IPS DF 6.9 (cell line): ENCODE measurements around the gene FBXW7.

ENCODE experiments used
- DNase-seq: peaks from one replicate; pipeline ENCODE4 v3.0.0-alpha.2; 2013; ENCODE audit warnings: low read depth, low spot score
- H3K27ac ChIP-seq: one replicate; pipeline ENCODE4 v1.5.1; 2013; ENCODE audit warnings: low read length, control low read depth
- H3K27me3 ChIP-seq: 2 replicates; pipeline ENCODE4 v1.6.1; 2013; ENCODE audit warnings: mild to moderate bottlenecking, low read length; ENCODE audit not compliant: control insufficient read depth, insufficient read depth
- H3K36me3 ChIP-seq: 2 replicates; pipeline ENCODE4 v1.6.1; 2013; ENCODE audit warnings: low read length; ENCODE audit not compliant: control insufficient read depth, insufficient read depth
- H3K4me1 ChIP-seq: 2 replicates; pipeline ENCODE4 v1.6.1; 2013; ENCODE audit warnings: low read length; ENCODE audit not compliant: control insufficient read depth, insufficient read depth
- H3K4me3 ChIP-seq: 2 replicates; pipeline ENCODE4 v1.5.1; 2013; ENCODE audit warnings: mild to moderate bottlenecking, low read length
- H3K9me3 ChIP-seq: 2 replicates; pipeline ENCODE4 v1.6.1; 2013; ENCODE audit warnings: low read length, inconsistent platforms; ENCODE audit not compliant: control insufficient read depth, insufficient read depth
- WGBS: extraction: QIAGEN DNeasy Blood & Tissue Kit; methylation state at CpG from one replicate; pipeline ENCODE4 v1.1.7; 2013; ENCODE audit warnings: mixed read lengths, missing lambda C conversion rate; ENCODE audit not compliant: insufficient read length, insufficient coverage; 5-methylcytosine and 5-hydroxymethylcytosine counted together

FBXW7 gene

DNA sequence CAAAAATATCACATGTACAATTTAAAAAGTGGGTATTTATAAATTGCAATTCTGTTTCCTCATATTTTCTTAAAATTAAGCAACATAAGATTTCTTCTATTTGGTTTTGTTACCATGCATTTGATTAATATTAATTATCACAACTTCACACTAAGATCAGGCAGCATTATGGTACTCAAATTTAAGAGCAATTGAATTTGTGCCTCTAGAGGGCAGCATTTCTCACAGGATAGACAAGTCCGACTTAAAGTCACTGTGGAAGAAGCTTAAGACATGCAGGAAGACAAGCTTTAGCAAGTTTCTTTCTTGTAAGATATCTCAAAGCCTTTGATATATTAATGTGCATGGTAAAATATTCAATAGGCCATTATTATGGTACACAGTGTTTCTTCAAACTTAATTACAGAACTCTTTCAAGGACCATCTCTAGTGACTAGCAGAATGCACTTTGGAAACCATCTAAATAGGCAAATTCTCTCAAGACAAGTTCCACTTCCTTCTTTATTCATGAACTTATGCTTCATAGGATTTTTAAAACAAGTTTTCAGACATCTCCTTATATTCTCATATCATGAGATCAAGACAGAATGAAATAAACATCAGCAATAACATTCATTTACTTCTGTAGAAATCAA lies 35.0 kb downstream of the FBXW7 start:
- Histone ChIP-seq H3K36me3 (no peaks in the 10 kb centered on the region), H3K27ac (no peak overlapping the region), H3K4me3 (no peak overlapping the region), H3K27me3 (no peaks in the 10 kb centered on the region), H3K9me3 (no peaks in the 10 kb centered on the region), H3K4me1 (no peaks in the 10 kb centered on the region)
- DNase-seq = peak; percentile 60
- WGBS = no CpG with 5 or more reads among the region's 1 CpG

- no peaks in the 10 kb centered on the region for H3K27me3 ChIP-seq
- no peak overlapping the region for H3K4me3 ChIP-seq
- H3K9me3 ChIP-seq = no peaks in the 10 kb centered on the region
- no peak overlapping the region for H3K27ac ChIP-seq
- no peak for DNase-seq
- no peaks in the 10 kb centered on the region for H3K4me1 ChIP-seq
- no CpG with 5 or more reads among the region's 2 CpGs for WGBS
- H3K36me3 ChIP-seq = no peaks in the 10 kb centered on the region
Observed at GRCh38 chr4:152500275-152500674, 35.6 kb downstream of the FBXW7 start.

DNA sequence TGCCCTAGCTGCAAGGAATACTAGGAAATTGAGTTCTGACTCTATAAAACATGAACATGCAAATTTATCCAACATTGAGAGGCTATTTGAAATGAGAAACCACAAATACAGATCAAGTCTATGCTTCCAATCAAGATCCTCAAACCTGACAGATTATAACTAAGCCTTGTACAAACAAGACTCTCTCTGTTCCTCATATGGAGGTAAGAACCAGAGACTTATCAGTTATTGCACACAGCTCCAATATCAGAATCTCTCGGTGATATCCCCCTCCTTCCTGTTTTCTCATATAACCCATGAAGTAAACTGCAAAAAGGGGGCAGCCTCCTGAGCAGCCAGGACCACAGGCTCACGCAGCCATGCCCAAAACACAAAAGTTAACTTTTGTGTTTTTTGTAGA lies 36.5 kb downstream of the FBXW7 start:
- Histone ChIP-seq H3K4me1 (no peaks in the 10 kb centered on the region), H3K27me3 (no peaks in the 10 kb centered on the region), H3K27ac (no peak overlapping the region), H3K36me3 (no peaks in the 10 kb centered on the region), H3K9me3 (no peaks in the 10 kb centered on the region), H3K4me3 (no peak overlapping the region)
- DNase-seq = no peak
- WGBS = no CpG with 5 or more reads among the region's 2 CpGs

GRCh38 chr4:152494020-152494419 lies 41.9 kb downstream of the FBXW7 start:
- Histone ChIP-seq H3K27ac (no peak overlapping the region), H3K4me3 (no peak overlapping the region), H3K36me3 (no peaks in the 10 kb centered on the region), H3K27me3 (no peaks in the 10 kb centered on the region), H3K4me1 (no peaks in the 10 kb centered on the region), H3K9me3 (no peaks in the 10 kb centered on the region)
- no CpG with 5 or more reads among the region's 3 CpGs for WGBS
- DNase-seq = no peak

- Histone ChIP-seq H3K4me1 (no peaks in the 10 kb centered on the region), H3K36me3 (no peaks in the 10 kb centered on the region), H3K27me3 (no peaks in the 10 kb centered on the region), H3K4me3 (no peak overlapping the region), H3K27ac (no peak overlapping the region), H3K9me3 (no peaks in the 10 kb centered on the region)
- no CpG with 5 or more reads among the region's 4 CpGs for WGBS
- DNase-seq = no peak
Observed at GRCh38 chr4:152488246-152488645, 47.6 kb downstream of the FBXW7 start.

GRCh38 chr4:152486429-152487389 lies 49.2 kb downstream of the FBXW7 start:
- WGBS = no CpG with 5 or more reads among the region's 7 CpGs
- no peaks in the 10 kb centered on the region for H3K4me1 ChIP-seq

DNA sequence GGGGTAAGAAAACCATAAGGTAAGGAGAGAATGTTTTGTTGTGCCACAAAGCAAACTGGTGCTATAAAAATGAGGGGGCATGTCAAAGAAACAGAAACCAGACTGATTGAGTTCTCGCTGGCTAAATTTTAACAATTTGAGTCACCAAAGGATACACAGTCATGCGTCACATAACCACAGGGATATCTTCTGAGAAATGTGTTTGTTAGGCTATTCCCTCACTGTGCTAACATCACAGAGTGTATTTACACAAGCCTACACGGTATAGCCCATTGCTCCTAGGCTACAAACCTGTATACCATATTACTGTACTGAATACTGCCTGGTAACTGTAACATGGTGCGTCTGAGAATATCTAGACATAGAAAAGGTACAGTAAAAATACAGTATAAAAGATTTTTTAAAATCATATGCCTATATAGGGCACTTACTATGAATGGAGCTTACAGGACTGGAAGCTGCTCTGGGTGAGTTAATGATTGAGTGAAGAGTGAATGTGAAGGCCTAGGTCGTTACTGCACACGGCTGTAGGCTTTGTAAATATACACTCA lies 50.1 kb downstream of the FBXW7 start:
- Histone ChIP-seq H3K9me3 (no peaks in the 10 kb centered on the region), H3K4me3 (no peak overlapping the region), H3K27ac (no peak overlapping the region), H3K4me1 (no peaks in the 10 kb centered on the region), H3K36me3 (no peaks in the 10 kb centered on the region), H3K27me3 (no peaks in the 10 kb centered on the region)
- WGBS = no CpG with 5 or more reads among the region's 6 CpGs
- no peak for DNase-seq

More at GRCh38 chr4:152486429-152487389, 49.2 kb downstream of the FBXW7 start:
- Histone ChIP-seq H3K27me3 (no peaks in the 10 kb centered on the region), H3K27ac (no peak overlapping the region), H3K9me3 (no peaks in the 10 kb centered on the region), H3K4me3 (no peak overlapping the region), H3K36me3 (no peaks in the 10 kb centered on the region)
- no peak for DNase-seq

GRCh38 chr4:152482211-152482610 lies 53.7 kb downstream of the FBXW7 start:
- Histone ChIP-seq H3K4me1 (no peaks in the 10 kb centered on the region), H3K27me3 (no peaks in the 10 kb centered on the region), H3K27ac (no peak overlapping the region), H3K9me3 (no peaks in the 10 kb centered on the region), H3K4me3 (no peak overlapping the region), H3K36me3 (no peaks in the 10 kb centered on the region)
- WGBS = no CpG with 5 or more reads among the region's 2 CpGs
- DNase-seq = no peak

- Histone ChIP-seq H3K27ac (no peak overlapping the region), H3K27me3 (no peaks in the 10 kb centered on the region)
Observed at GRCh38 chr4:152480901-152481300, 55.0 kb downstream of the FBXW7 start.

GRCh38 chr4:152480326-152480725 lies 55.6 kb downstream of the FBXW7 start:
- no peak for DNase-seq
- Histone ChIP-seq H3K9me3 (no peaks in the 10 kb centered on the region), H3K27me3 (no peaks in the 10 kb centered on the region), H3K27ac (no peak overlapping the region), H3K4me3 (no peak overlapping the region), H3K36me3 (no peaks in the 10 kb centered on the region), H3K4me1 (no peaks in the 10 kb centered on the region)

More at GRCh38 chr4:152480901-152481300, 55.0 kb downstream of the FBXW7 start:
- Histone ChIP-seq H3K36me3 (no peaks in the 10 kb centered on the region), H3K4me3 (no peak overlapping the region), H3K4me1 (no peaks in the 10 kb centered on the region), H3K9me3 (no peaks in the 10 kb centered on the region)
- WGBS = no CpG with 5 or more reads among the region's 2 CpGs
- DNase-seq = no peak
